Fibroblast of mammary gland (primary cell): ENCODE results near the gene COPG1.

Experiments used
- DNase-seq: peaks from one replicate; pipeline ENCODE4 v3.0.0-alpha.2; 2010; ENCODE audit warnings: low read depth
- H3K4me3 ChIP-seq: 2 replicates; pipeline ENCODE4 v1.5.1; 2011; ENCODE audit warnings: low read depth, mild to moderate bottlenecking, low read length, moderate library complexity; ENCODE audit not compliant: control insufficient read depth
- CTCF ChIP-seq: conservative IDR thresholded peaks from 2 replicates; pipeline ENCODE4 v1.5.1; 2011; ENCODE audit warnings: low read depth, low read length, inconsistent platforms; ENCODE audit not compliant: control insufficient read depth, insufficient read depth

The COPG1 gene

GRCh38 chr3:129317014-129317771 lies 67.8 kb downstream of the COPG1 start:
- H3K4me3 ChIP-seq = peak overlapping the region; percentile 84
- TF ChIP-seq CTCF = no peak
- no peak for DNase-seq

- no peak for TF ChIP-seq CTCF
- H3K4me3 ChIP-seq = no peak overlapping the region
- no peak for DNase-seq
These were observed 68.4 kb downstream of the COPG1 start for GRCh38 chr3:129317848-129318247.

GRCh38 chr3:129318921-129319320 lies 69.5 kb downstream of the COPG1 start:
- no peak for DNase-seq
- no peak overlapping the region for H3K4me3 ChIP-seq
- no peak for TF ChIP-seq CTCF

- no peak for DNase-seq
- H3K4me3 ChIP-seq = no peak overlapping the region
- no peak for TF ChIP-seq CTCF
These were observed 70.9 kb downstream of the COPG1 start for GRCh38 chr3:129320261-129320660.

- no peak for TF ChIP-seq CTCF
- no peak for DNase-seq
- no peak overlapping the region for H3K4me3 ChIP-seq
These were observed 71.5 kb downstream of the COPG1 start for GRCh38 chr3:129320825-129321487.

GRCh38 chr3:129321887-129322286 lies 72.5 kb downstream of the COPG1 start:
- no peak overlapping the region for H3K4me3 ChIP-seq
- no peak for DNase-seq
- no peak for TF ChIP-seq CTCF
